SK-N-SH (cell line): ENCODE results near the gene CLEC3A. TPM values are rescaled to one million over a fixed set of nuclear protein-coding genes. Genes with fewer than 3 reads are reported as not detected.
A peak's percentile ranks its signal among the peaks of the same experiment; 100 is the strongest.

Experiments used
- CTCF ChIA-PET: fragments of 300-600, 350-600 bp; formaldehyde crosslinking; extraction: SDS; loops from one replicate; lab custom pipeline; 2021; lab: Yijun Ruan, JAX
- POLR2A ChIA-PET: fragments of 350-600 bp; sonication (Branson Sonifier 250); formaldehyde crosslinking; extraction: SDS; loops from one replicate; lab custom pipeline; 2020; ENCODE audit warnings: antibody characterized with exemption, inconsistent platforms; lab: Yijun Ruan, JAX
- DNase-seq: peaks from one replicate; pipeline ENCODE4 v3.0.0; 2012
- H2AFZ ChIP-seq: fragments of 200-600 bp; sonication (generic); 2 replicates; pipeline ENCODE4 v1.8.1; 2016; ENCODE audit warnings: antibody characterized with exemption, mild to moderate bottlenecking, low read depth
- H3F3A ChIP-seq: fragments of 200-600 bp; sonication (generic); replicated peaks from 2 replicates; pipeline ENCODE3; 2016; ENCODE audit warnings: antibody characterized with exemption, mild to moderate bottlenecking; ENCODE audit not compliant: insufficient read depth
- H3K27ac ChIP-seq, 2 experiments: fragments of 200-500 bp in 1 of 2; fragments of 200-600 bp in 1 of 2; sonication (Bioruptor generic) in 1 of 2; sonication (generic), shearing (Covaris generic) in 1 of 2; 2 replicates each; pipeline versions ENCODE4 v1.5.1 to v1.6.1; 2014 to 2016; ENCODE audit warnings: low read depth in 2 of 2, inconsistent platforms in 1 of 2, low read length in 1 of 2, mild to moderate bottlenecking in 1 of 2, mixed read lengths in 1 of 2
- H3K27me3 ChIP-seq: fragments of 200-600 bp; sonication (generic), shearing (Covaris generic); 2 replicates; pipeline ENCODE4 v1.6.1; 2016; ENCODE audit warnings: mixed run types; ENCODE audit not compliant: insufficient read depth
- H3K36me3 ChIP-seq, 2 experiments: fragments of 200-500 bp in 1 of 2; fragments of 200-600 bp in 1 of 2; sonication (Bioruptor generic) in 1 of 2; sonication (generic) in 1 of 2; replicated peaks in 1 of 2; 2 replicates each; pipeline versions ENCODE3 to v1.5.1; 2014 to 2016; ENCODE audit warnings: low read length in 1 of 2, mild to moderate bottlenecking in 1 of 2; ENCODE audit not compliant: insufficient read depth in 2 of 2, control insufficient read depth in 1 of 2
- H3K4me1 ChIP-seq, 2 experiments: fragments of 200-500 bp in 1 of 2; fragments of 200-600 bp in 1 of 2; sonication (Bioruptor generic) in 1 of 2; sonication (generic), shearing (Covaris generic) in 1 of 2; 2 replicates each; pipeline versions ENCODE4 v1.5.1 to v1.6.1; 2014 to 2016; ENCODE audit warnings: low read depth in 1 of 2, low read length in 1 of 2, mixed run types in 1 of 2; ENCODE audit not compliant: insufficient read depth in 2 of 2, control insufficient read depth in 1 of 2
- H3K4me2 ChIP-seq: fragments of 200-600 bp; sonication (generic), shearing (Covaris generic); 2 replicates; pipeline ENCODE4 v1.6.1; 2017; ENCODE audit warnings: mixed run types
- H3K4me3 ChIP-seq, 2 experiments: fragments of 200-500 bp in 1 of 2; fragments of 200-600 bp in 1 of 2; sonication (Bioruptor generic) in 1 of 2; sonication (generic), shearing (Covaris generic) in 1 of 2; 2 replicates each; pipeline versions ENCODE4 v1.5.1 to v1.8.1; 2014 to 2016; ENCODE audit warnings: low read depth in 2 of 2, inconsistent platforms in 1 of 2, low read length in 1 of 2, mild to moderate bottlenecking in 1 of 2, mixed read lengths in 1 of 2, moderate library complexity in 1 of 2
- H3K79me2 ChIP-seq: fragments of 200-600 bp; sonication (generic); 2 replicates; pipeline ENCODE4 v1.8.1; 2017; ENCODE audit warnings: mild to moderate bottlenecking; ENCODE audit not compliant: insufficient read depth
- H3K9ac ChIP-seq: fragments of 200-600 bp; sonication (generic); 2 replicates; pipeline ENCODE4 v1.6.1; 2017; ENCODE audit warnings: mixed run types
- H3K9me2 ChIP-seq: fragments of 200-600 bp; sonication (generic); 2 replicates; pipeline ENCODE4 v1.6.1; 2017; ENCODE audit warnings: mixed run types
- H3K9me3 ChIP-seq: fragments of 200-600 bp; sonication (generic); 2 replicates; pipeline ENCODE4 v1.6.1; 2017; ENCODE audit warnings: mixed run types, mild to moderate bottlenecking, moderate library complexity
- H4K20me1 ChIP-seq: fragments of 200-600 bp; sonication (generic); 2 replicates; pipeline ENCODE4 v1.6.1; 2017; ENCODE audit warnings: mild to moderate bottlenecking, mixed run types; ENCODE audit not compliant: insufficient read depth
- CTCF ChIP-seq: fragments of 200-600 bp; sonication (generic); IDR thresholded peaks from 2 replicates; pipeline ENCODE4 v1.6.1; 2017; ENCODE audit warnings: antibody characterized with exemption, mild to moderate bottlenecking, moderate library complexity
- EZH2phosphoT487 ChIP-seq: fragments of 200-600 bp; sonication (generic); IDR thresholded peaks from 2 replicates; pipeline ENCODE4 v1.6.1; 2017; ENCODE audit warnings: low read depth, mixed run types, mild to moderate bottlenecking, antibody characterized with exemption, moderate library complexity, borderline replicate concordance
- GATA2 ChIP-seq: sonication (generic); formaldehyde crosslinking; IDR thresholded peaks from 2 replicates; pipeline ENCODE4 v1.5.0; 2020; ENCODE audit warnings: mild to moderate bottlenecking, missing genetic modification reagents
- IRF3 ChIP-seq: fragments of 150-350 bp; IDR thresholded peaks from 2 replicates; pipeline ENCODE4 v1.6.1; 2016; ENCODE audit warnings: mild to moderate bottlenecking, low read depth, low read length
- MAX ChIP-seq: IDR thresholded peaks from 2 replicates; pipeline ENCODE4 v1.4.0; 2012; ENCODE audit warnings: low read depth
- POLR2AphosphoS5 ChIP-seq: IDR thresholded peaks from 2 replicates; pipeline ENCODE4 v1.6.1; 2012; ENCODE audit warnings: low read depth, low read length
- REST ChIP-seq: IDR thresholded peaks from 2 replicates; pipeline ENCODE4 v1.6.1; 2012; ENCODE audit warnings: mild to moderate bottlenecking, low read depth, low read length, moderate library complexity
- RFX5 ChIP-seq: IDR thresholded peaks from 2 replicates; pipeline ENCODE4 v1.6.1; 2012; ENCODE audit warnings: mild to moderate bottlenecking, improper control_type of control experiment, low read length
- SMC3 ChIP-seq: IDR thresholded peaks from 2 replicates; pipeline ENCODE4 v1.6.1; 2012; ENCODE audit warnings: low read depth, low read length, improper control_type of control experiment
- TAF1 ChIP-seq: IDR thresholded peaks from 2 replicates; pipeline ENCODE4 v1.6.1; 2012; ENCODE audit warnings: low read depth, mild to moderate bottlenecking, low read length, moderate library complexity, borderline replicate concordance
- USF1 ChIP-seq: IDR thresholded peaks from 2 replicates; pipeline ENCODE4 v1.4.0; 2012; ENCODE audit warnings: low read depth, borderline replicate concordance
- WGBS: methylation state at CpG from one replicate; pipeline ENCODE4 v1.1.6; 2017; ENCODE audit warnings: low lambda C conversion rate; 5-methylcytosine and 5-hydroxymethylcytosine counted together
- polyA plus RNA-seq, 3 experiments: library from polyadenylated mRNA; depleted of rRNA; stranded (reverse); fragments of >200 nt; gene quantifications; 2 replicates each; pipeline ENCODE4 v1.2.3, GENCODE V29; 2012

Gene CLEC3A
- polyA plus RNA-seq, 1 of the 3 experiments (the other 2 are of a cell fraction), result 0.03 TPM

GRCh38 chr16:78040396-78040795 lies 18.0 kb downstream of the CLEC3A start:
- no peaks in the 10 kb centered on the region for H3K79me2 ChIP-seq
- H3K27ac ChIP-seq, result no peak overlapping the region
- no peaks in the 10 kb centered on the region for H3K9me3 ChIP-seq
- no peak overlapping the region for H3K4me3 ChIP-seq
- no peak overlapping the region for H3K4me2 ChIP-seq
- ChIA-PET CTCF (no interaction called here), POLR2A (no interaction called here)
- DNase-seq, result no peak
- H4K20me1 ChIP-seq, result no peaks in the 10 kb centered on the region
- no peak overlapping the region for H2AFZ ChIP-seq
- no peaks in the 10 kb centered on the region for H3F3A ChIP-seq
- H3K36me3 ChIP-seq, result no peaks in the 10 kb centered on the region
- H3K27me3 ChIP-seq, result no peaks in the 10 kb centered on the region
- no peaks in the 10 kb centered on the region for H3K4me1 ChIP-seq
- no peak for TF ChIP-seq TAF1
- no peak for TF ChIP-seq USF1
- TF ChIP-seq IRF3, result no peak
- no peak for TF ChIP-seq MAX
- TF ChIP-seq GATA2 (CRISPR knock-in tag), result no peak
- no peak for TF ChIP-seq SMC3
- no peak for TF ChIP-seq POLR2AphosphoS5
- no peak for TF ChIP-seq REST
- H3K9me2 ChIP-seq, result no peaks in the 10 kb centered on the region
- no peak overlapping the region for H3K9ac ChIP-seq

- Histone ChIP-seq H4K20me1 (no peaks in the 10 kb centered on the region), H3K4me2 (no peak overlapping the region), H3K4me3 (no peak overlapping the region), H3K9ac (no peak overlapping the region), H3K9me3 (no peaks in the 10 kb centered on the region), H2AFZ (no peak overlapping the region), H3K79me2 (no peaks in the 10 kb centered on the region), H3K4me1 (no peaks in the 10 kb centered on the region), H3K27me3 (no peaks in the 10 kb centered on the region), H3F3A (no peaks in the 10 kb centered on the region), H3K36me3 (no peaks in the 10 kb centered on the region), H3K27ac (no peak overlapping the region), H3K9me2 (no peaks in the 10 kb centered on the region)
- peak; percentile 92 for TF ChIP-seq REST
- no peak for TF ChIP-seq RFX5
- TF ChIP-seq CTCF, result no peak
- no peak for TF ChIP-seq EZH2phosphoT487
- ChIA-PET POLR2A (no interaction called here), CTCF (no interaction called here)
- 77% methylated on average over 27 of the region's 45 CpGs for WGBS
- peak; percentile 16 for DNase-seq
These were observed 23.7 kb downstream of the CLEC3A start for GRCh38 chr16:78045865-78046581.
